ENCODE results near the gene TMEM126B. TPM values are rescaled to one million over a fixed set of nuclear protein-coding genes. Genes with fewer than 3 reads are reported as not detected.
A peak's percentile ranks its signal among the peaks of the same experiment; 100 is the strongest.

TMEM126B gene
- polyA plus RNA-seq, 4 donors: 64.3 to 89.2 (median 70.8) TPM

DNA sequence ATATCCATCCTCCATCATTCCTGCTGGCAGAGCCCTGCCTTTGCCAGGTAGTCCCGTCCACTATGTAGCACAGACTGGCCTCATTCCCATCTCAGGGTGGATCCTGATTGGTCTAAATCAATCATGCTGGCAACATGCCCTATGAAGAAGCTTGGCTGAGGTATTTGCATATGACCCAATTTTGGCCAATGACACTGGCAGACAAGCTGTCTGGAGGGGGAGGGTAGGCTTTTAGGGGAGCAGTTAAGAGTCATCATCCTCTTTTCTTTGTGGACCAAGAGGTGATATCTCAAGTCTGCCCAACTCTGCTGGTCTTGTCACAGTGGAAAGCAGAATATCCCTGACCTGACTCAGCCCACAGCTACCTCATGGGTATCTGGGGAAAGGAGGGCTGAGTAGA, 52.5 kb downstream of the TMEM126B start:
- no peak for DNase-seq
- WGBS, 3 donors: 68 to 86% (median 75%) methylated on average over 1 of the region's 1 CpG
- no peak for FAIRE-seq
- peaks cover 0 to 4% (median 0%) of the 10 kb centered on the region in 3 donors for H3K4me1 ChIP-seq (ENCODE audit: control insufficient read depth in 3 of 3, insufficient read depth in 2 of 3, low read depth in 1 of 3, low read length in 2 of 3)
- no peaks in the 10 kb centered on the region for H3K27me3 ChIP-seq (ENCODE audit: control insufficient read depth in 3 of 3, insufficient read depth in 3 of 3, low read length in 3 of 3)
- H3K36me3 ChIP-seq (ENCODE audit: control insufficient read depth in 3 of 3, insufficient read depth in 2 of 3, low read depth in 1 of 3, low read length in 3 of 3): no peaks in the 10 kb centered on the region
- H3K4me3 ChIP-seq (ENCODE audit: low read depth in 1 of 3, low read length in 3 of 3): no peak overlapping the region
- H3K27ac ChIP-seq (ENCODE audit: low read depth in 1 of 3, low read length in 2 of 3): no peak overlapping the region
- no peaks in the 10 kb centered on the region for H3K9me3 ChIP-seq (ENCODE audit: control insufficient read depth in 2 of 2, insufficient read depth in 1 of 2, low read depth in 1 of 2, low read length in 1 of 2)

DNA sequence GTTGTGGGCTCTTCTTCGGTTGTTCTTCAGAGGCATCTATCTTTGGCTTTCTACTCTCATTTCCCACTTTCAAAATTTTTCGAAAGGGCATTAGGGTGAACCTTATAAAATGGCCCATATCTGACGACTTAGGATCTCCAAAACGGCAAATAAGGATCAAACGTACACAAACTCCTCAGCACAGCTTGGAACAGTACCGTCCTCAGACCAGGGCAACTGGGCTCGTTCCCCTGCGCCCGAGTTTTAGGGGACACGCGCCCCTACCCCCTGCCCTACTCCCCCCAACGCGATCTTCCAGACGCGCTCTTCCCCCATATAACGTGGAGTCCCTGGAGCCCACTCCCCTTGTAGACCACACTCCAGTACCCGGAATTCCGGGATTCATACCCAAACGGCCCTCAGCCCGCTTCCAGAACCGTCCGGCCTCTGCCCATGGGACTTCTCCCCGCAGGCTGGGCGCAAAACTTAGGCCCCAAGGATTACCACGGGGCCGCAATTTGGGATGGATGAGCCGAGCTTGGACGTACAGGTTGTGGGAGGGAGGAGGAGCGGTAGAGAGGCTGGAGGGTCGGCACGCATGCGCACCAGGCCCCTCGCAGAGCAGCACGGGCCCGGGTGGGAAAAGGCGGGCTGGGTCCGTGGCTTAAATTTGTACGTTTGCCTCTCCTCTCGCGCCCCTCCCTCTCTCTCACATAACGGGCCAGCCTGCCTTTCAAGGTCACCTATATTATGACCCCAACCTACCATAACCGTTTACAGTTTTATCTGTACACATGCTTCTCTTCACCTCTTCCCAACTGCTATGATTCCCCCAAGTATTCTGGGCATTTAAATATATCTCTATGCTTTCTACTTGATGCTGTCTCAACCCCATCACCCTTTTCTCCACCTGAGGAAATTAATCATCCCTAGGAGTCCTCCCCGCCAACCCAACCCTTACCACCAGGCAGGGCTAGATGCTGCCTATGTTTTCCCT, 54.2 kb downstream of the TMEM126B start:
- 19 to 35% (median 24%) methylated on average over 43 of the region's 43 CpGs for WGBS, 3 donors
- peak in 1 of 2 donors; percentile 69 for DNase-seq
- Histone ChIP-seq H3K36me3 (ENCODE audit: control insufficient read depth in 3 of 3, insufficient read depth in 2 of 3, low read depth in 1 of 3, low read length in 3 of 3) (no peaks in the 10 kb centered on the region), H3K27me3 (ENCODE audit: control insufficient read depth in 3 of 3, insufficient read depth in 3 of 3, low read length in 3 of 3) (no peaks in the 10 kb centered on the region), H3K4me3 (ENCODE audit: low read depth in 1 of 3, low read length in 3 of 3) (peak overlapping the region; percentile 33 to 81 (median 50)), H3K4me1 (ENCODE audit: control insufficient read depth in 3 of 3, insufficient read depth in 2 of 3, low read depth in 1 of 3, low read length in 2 of 3) (peaks cover 0 to 4% (median 0%) of the 10 kb centered on the region in 3 donors), H3K27ac (ENCODE audit: low read depth in 1 of 3, low read length in 2 of 3) (no peak overlapping the region), H3K9me3 (ENCODE audit: control insufficient read depth in 2 of 2, insufficient read depth in 1 of 2, low read depth in 1 of 2, low read length in 1 of 2) (no peaks in the 10 kb centered on the region)
- no peak for FAIRE-seq

DNA sequence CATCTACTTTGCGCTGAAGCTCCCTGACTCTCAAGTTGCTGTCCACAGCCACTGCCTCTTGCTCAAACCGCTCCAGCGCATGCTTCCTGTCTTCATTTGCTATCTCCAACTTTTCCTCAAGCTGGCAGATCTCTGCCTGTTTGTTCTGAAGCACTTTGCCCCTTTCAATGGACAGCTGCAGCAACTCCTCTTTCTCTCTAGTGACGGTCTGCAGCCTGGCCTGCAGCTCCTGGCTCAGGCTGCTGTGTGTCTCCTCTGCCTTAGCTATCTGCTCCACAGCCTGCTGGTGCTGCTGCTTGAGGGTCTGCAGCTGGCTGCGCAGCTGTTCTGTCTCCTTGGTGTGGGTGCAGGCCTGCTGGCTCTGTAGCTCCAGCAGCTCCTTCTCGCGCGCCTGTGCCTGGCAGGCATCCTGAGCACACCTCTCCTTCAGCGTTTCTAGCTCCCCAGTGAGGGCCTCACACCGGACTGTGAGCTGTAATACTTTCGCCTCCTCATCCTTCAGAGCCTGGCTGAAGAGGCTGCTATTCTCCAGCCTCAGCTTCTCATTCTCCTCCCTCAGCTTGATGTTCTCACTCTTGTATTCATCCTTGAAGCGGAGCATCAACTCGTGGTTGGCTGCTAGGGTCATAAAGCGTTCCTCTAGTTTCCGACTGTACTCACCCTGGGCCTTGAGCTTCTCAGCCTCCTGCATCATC, 56.9 kb downstream of the TMEM126B start:
- FAIRE-seq: no peak
- 63 to 65% (median 63%) methylated on average over 15 of the region's 15 CpGs for WGBS, 3 donors
- H3K4me3 ChIP-seq (ENCODE audit: low read depth in 1 of 3, low read length in 3 of 3): peak overlapping the region in 1 of 3 donors; percentile 27

DNA sequence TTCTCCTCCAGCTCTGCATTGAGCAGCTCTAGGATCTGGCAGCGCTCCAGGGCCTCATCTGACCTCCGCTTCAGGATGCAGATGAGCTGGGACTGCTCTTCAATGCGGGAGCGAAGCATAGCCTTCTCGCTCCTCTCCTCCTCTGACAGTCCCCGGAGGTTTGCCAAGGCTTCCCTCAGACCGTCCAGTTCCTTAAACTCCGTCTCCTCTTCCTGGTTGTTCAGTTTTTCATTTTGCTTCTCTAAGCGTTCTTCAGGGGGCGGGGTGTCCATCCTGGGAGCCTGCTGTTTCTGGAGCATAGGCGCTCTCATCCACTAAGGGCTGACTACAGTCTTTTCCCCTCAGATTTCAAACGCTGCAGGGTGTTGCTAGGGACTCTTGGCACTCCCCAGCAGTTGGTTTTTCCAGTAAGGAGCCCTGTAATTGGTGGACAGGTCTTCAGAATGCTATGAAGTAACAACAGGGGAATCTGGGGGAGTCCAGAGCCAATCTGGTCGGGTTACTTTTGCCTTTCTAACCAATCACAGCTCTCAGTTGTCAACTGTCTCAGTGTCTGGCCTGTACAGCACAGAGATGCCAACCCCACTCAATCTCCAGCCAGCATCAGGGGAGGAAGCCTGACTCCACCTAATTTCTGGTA, 57.5 kb downstream of the TMEM126B start, which contains the start of gene CCDC89:
TSS of gene CCDC89 (minus strand) at position 376 of the 640 bp plus-strand sequence. CDS start at position 311, 65 bp downstream.
- Histone ChIP-seq H3K4me3 (ENCODE audit: low read depth in 1 of 3, low read length in 3 of 3) (peak within 1 kb of the TSS in 1 of 3 donors; percentile 27), H3K9me3 (ENCODE audit: control insufficient read depth in 2 of 2, insufficient read depth in 1 of 2, low read depth in 1 of 2, low read length in 1 of 2) (no peaks in the 10 kb centered on the region), H3K4me1 (ENCODE audit: control insufficient read depth in 3 of 3, insufficient read depth in 2 of 3, low read depth in 1 of 3, low read length in 2 of 3) (peaks cover 0 to 4% (median 0%) of the 10 kb centered on the region in 3 donors), H3K36me3 (ENCODE audit: control insufficient read depth in 3 of 3, insufficient read depth in 2 of 3, low read depth in 1 of 3, low read length in 3 of 3) (no peaks in the 10 kb centered on the region), H3K27ac (ENCODE audit: low read depth in 1 of 3, low read length in 2 of 3) (peak within 1 kb of the TSS in 2 of 3 donors; percentile 36 to 64), H3K27me3 (ENCODE audit: control insufficient read depth in 3 of 3, insufficient read depth in 3 of 3, low read length in 3 of 3) (no peaks in the 10 kb centered on the region)
- DNase-seq (peak; percentile 16 to 52), FAIRE-seq (no peak)
- 51 to 82% (median 75%) methylated on average over 13 of the region's 13 CpGs for WGBS, 3 donors

More for the DNA sequence above, 56.9 kb downstream of the TMEM126B start:
- Histone ChIP-seq H3K36me3 (ENCODE audit: control insufficient read depth in 3 of 3, insufficient read depth in 2 of 3, low read depth in 1 of 3, low read length in 3 of 3) (no peaks in the 10 kb centered on the region), H3K9me3 (ENCODE audit: control insufficient read depth in 2 of 2, insufficient read depth in 1 of 2, low read depth in 1 of 2, low read length in 1 of 2) (no peaks in the 10 kb centered on the region), H3K27me3 (ENCODE audit: control insufficient read depth in 3 of 3, insufficient read depth in 3 of 3, low read length in 3 of 3) (no peaks in the 10 kb centered on the region), H3K4me1 (ENCODE audit: control insufficient read depth in 3 of 3, insufficient read depth in 2 of 3, low read depth in 1 of 3, low read length in 2 of 3) (peaks cover 0 to 4% (median 0%) of the 10 kb centered on the region in 3 donors), H3K27ac (ENCODE audit: low read depth in 1 of 3, low read length in 2 of 3) (peak overlapping the region in 2 of 3 donors; percentile 36 to 64)
- DNase-seq: peak; percentile 11 to 47

Other genes with a start within 250 kb of the TMEM126B start
- 1 to 10 TPM in 2 of 4 donors, under 1 TPM in 2; 0.22 to 1.6 (median 1.1) TPM for gene DLG2, start 1.2 kb upstream of the TMEM126B start, polyA plus RNA-seq
- 10 to 100 TPM; 40.0 to 59.4 (median 51.5) TPM for gene TMEM126A, start 19.4 kb downstream of the TMEM126B start, polyA plus RNA-seq
- gene CREBZF, start 36.5 kb downstream of the TMEM126B start, polyA plus RNA-seq: 10 to 100 TPM; 13.0 to 78.6 (median 17.7) TPM
- under 1 TPM in 2 of 4 donors, not detected in 2; 0.52 to 0.55 TPM for gene CCDC89, start 57.6 kb downstream of the TMEM126B start, polyA plus RNA-seq
- 10 to 100 TPM; 12.9 to 60.1 (median 16.0) TPM for gene SYTL2, start 182.5 kb downstream of the TMEM126B start, polyA plus RNA-seq
- gene CCDC83, start 226.8 kb downstream of the TMEM126B start, polyA plus RNA-seq: under 1 TPM in 1 of 4 donors, not detected in 3; 0.10 TPM